HG03378 (cell line): ENCODE measurements around the gene TERB1.

ENCODE experiments used
- ATAC-seq: cut with Tn5 transposase; IDR thresholded peaks from one replicate; pipeline ENCODE4 v1.9.1; 2021; ENCODE audit warnings: mild to moderate bottlenecking, moderate library complexity; ENCODE audit not compliant: unreplicated experiment

TERB1 gene

GRCh38 chr16:66801320-66802105 lies at the start of gene TERB1:
TERB1 (minus strand) TSS chr16:66801584; CDS start chr16:66796798, 4,786 bp downstream.
- no peak for ATAC-seq

- no peak for ATAC-seq
These were observed 48.9 kb upstream of the TERB1 start for GRCh38 chr16:66850115-66850815.

DNA sequence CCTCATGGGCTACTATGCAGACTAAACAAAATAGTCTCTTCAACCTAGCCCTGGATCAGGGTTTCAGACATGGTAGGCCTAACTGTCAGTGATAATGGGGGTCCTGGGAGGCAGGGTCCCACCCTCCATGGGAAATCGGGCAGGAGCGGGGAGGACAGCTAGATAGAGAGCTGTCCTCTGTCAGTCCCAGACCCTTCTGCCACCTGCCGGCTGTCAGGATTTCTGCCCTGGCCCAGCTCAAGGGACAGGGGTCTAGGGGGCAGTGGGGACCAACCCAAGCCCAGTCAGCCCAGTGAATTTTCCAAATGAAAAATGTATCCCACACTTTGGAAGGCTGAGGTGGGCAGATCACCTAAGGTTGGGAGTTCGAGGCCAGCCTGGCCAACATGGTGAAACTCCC lies 48.2 kb upstream of the TERB1 start:
- ATAC-seq = no peak

DNA sequence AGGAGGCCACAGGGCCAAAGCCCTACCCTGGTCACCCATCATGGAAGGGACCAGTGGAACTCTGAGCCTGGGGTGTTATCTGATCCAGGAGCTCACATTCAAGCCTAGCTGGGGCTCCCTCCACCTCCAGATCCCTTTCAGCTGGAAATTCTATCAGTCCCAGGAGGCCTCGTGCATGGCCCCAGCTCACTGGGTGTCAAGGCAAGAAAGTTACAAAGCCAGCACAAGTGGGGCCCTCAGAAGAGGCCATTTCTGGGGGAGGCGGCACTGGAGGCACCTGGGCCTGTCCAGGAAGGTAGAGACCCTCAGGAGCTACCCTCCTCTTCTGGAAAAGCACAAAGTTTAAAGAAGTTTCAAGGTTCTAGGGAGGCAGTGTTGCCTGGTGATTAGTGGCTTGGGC lies 47.6 kb upstream of the TERB1 start:
- ATAC-seq = no peak

DNA sequence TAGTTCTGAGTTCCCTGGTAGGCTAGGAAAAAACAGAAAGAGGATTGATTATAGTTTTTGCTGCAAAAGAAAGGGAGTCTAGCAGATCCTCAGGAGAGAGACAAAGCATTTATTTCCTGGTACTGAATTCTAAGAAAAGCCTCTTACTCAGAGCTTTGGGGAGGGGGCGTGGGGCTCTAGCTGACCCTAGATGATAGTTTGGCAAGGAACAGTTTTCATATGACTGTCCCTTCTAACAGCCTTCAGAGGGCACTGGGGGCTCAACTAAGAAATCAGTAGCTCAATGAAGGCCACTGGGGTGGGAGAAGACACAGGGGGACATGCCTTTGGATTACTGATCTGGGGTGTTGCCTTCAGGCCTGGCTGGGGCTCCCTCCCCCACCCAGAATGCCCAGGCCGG lies 46.8 kb upstream of the TERB1 start:
- ATAC-seq = no peak

DNA sequence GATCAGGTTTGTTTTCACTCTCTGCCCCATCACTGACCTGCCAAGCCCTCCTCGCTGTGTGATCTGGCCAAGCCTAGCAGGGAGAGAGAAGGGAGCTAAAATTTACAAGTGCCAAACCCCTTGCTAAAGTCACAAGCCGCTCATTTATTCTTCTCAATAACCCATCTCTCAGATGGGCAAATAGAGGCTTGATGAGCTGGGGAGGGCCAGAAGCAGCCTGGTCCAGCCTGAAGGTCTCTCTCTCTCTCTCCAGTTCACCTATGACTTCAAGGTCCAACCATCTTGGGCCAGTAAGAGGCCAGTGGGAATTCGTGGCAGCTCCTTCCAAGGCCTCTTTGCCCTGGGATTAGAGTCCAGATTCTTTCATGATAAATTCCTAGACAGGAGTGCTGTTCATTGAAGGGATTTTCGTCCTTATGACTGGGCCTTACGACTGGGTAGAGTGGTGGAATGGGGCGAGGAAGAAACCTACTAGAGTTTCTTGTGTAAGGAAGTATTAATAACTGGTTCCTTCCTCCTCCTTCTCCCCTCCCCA lies 46.2 kb upstream of the TERB1 start:
- ATAC-seq = no peak

- ATAC-seq = no peak
These were observed 45.4 kb upstream of the TERB1 start for GRCh38 chr16:66846831-66847230.

DNA sequence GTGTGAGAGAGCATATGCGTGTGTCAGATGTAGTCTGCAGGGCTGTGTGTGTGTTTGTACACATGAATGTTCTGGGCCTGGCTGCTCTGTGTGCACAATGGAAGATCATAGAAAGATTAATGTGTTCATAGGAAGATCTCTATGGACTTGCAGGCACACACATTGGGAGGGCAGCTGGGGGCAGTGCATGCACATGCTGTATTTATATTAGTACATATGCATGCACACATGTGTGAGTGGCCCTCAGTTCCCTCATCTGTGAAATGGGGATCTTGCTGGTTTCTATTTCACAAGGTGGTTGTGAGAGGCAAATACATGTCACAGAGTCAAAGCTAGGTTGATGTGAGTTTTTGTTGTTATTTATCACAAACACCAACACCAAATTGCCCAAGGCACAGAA lies 44.9 kb upstream of the TERB1 start:
- ATAC-seq = no peak

DNA sequence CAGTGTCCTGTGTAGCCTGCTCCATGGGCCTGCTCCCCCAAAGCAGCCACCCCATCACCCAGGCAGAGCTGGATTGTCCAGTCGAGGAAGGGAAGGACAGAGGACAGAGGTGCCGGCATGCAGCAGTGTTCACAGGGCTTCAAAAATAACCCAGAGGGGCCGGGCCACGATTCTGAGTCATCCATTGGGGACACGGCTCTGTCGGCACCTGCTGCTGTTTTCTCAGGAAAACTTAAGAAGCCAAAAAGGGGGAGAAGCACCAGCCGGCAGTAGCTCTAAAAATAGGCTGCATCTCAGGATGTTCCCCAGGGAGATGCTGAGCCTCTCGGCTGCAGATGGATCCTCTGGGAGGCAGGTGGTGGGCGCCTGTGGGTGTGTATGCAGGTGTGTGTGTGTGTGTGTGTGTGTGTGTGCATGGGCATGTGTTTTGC lies 44.4 kb upstream of the TERB1 start:
- ATAC-seq = no peak

- ATAC-seq = no peak
These were observed 43.7 kb upstream of the TERB1 start for GRCh38 chr16:66845080-66845410.

GRCh38 chr16:66844342-66845079 lies 43.1 kb upstream of the TERB1 start, which contains the start of gene CA7:
CA7 (plus strand) TSS chr16:66844414; CDS start chr16:66844488, 74 bp downstream.
- ATAC-seq = no peak

DNA sequence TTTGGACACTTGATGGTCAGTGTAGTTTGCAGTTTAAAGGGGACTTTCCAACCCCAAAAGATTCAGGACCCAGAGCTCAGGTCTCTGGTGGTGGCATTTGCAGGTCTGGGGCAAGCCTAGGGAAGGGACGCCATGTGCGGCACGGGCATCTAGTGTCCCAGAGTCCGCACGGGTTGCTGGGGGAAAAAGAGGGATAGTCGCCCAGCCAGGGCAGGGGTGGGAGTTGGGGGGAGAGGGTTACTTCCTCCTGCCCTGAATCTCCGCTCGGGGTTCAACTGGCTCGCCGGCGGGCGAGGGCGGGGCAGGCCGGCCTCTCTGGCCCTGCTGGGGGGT lies 42.6 kb upstream of the TERB1 start:
- no peak for ATAC-seq

- ATAC-seq = no peak
These were observed 41.8 kb upstream of the TERB1 start for GRCh38 chr16:66843191-66843590.

- ATAC-seq = no peak
These were observed 41.4 kb upstream of the TERB1 start for GRCh38 chr16:66842765-66843164.

- no peak for ATAC-seq
These were observed 40.0 kb upstream of the TERB1 start for GRCh38 chr16:66841366-66841765.

- ATAC-seq = no peak
These were observed 39.5 kb upstream of the TERB1 start for GRCh38 chr16:66840883-66841282.

GRCh38 chr16:66834746-66835145 lies 33.4 kb upstream of the TERB1 start:
- no peak for ATAC-seq

GRCh38 chr16:66832661-66833305 lies 31.4 kb upstream of the TERB1 start:
- ATAC-seq = no peak

DNA sequence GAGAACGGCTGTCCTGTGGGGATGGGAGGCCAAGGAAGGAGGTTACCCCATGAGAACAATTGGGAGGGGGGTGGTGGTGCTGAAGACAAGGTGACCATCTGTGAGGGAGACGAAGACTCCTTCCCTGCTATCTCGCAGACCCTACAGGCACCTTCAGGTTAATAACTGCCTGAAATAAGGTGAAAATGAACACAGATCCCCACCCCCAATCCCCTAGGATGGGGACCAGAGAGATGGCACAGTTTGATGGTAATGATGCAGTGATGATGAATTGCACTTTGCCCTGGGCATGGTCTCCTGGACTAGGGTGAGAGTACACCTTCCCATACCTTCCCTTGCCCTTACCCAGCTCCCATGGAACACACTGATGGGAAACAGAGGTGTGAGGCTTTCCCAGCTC lies 30.8 kb upstream of the TERB1 start:
- no peak for ATAC-seq

GRCh38 chr16:66830422-66831404 lies 29.3 kb upstream of the TERB1 start, which contains the start of gene NAE1:
NAE1 (minus strand) TSS chr16:66830976; CDS start chr16:66830899, 77 bp downstream.
- ATAC-seq = peak; percentile 72
